Urinary bladder (tissue), 4 donors: ENCODE measurements around the gene LZIC. TPM values are rescaled to one million over a fixed set of nuclear protein-coding genes. Genes with fewer than 3 reads are reported as not detected.

Experiments used
- DNase-seq: peaks from one replicate; pipeline ENCODE4 v3.0.0-alpha.2; 2015; ENCODE audit errors: extremely low spot score
- H3K27ac ChIP-seq: one replicate; pipeline ENCODE4 v1.5.1; 2013; ENCODE audit warnings: low read depth, mild to moderate bottlenecking, moderate library complexity
- H3K36me3 ChIP-seq: one replicate; pipeline ENCODE4 v1.6.1; 2013; ENCODE audit warnings: mild to moderate bottlenecking, moderate library complexity; ENCODE audit not compliant: insufficient read depth
- H3K4me1 ChIP-seq: one replicate; pipeline ENCODE4 v1.6.1; 2013; ENCODE audit warnings: mild to moderate bottlenecking, moderate library complexity; ENCODE audit not compliant: insufficient read depth
- H3K4me3 ChIP-seq: one replicate; pipeline ENCODE4 v1.5.1; 2013; ENCODE audit warnings: low read depth, low read length
- WGBS: extraction: QIAGEN DNeasy Blood & Tissue Kit; methylation state at CpG from one replicate; pipeline ENCODE4 v1.1.7; 2013; 5-methylcytosine and 5-hydroxymethylcytosine counted together
- polyA plus RNA-seq: library from polyadenylated mRNA; stranded (reverse); fragments of 200-250 nt; gene quantifications from one replicate; pipeline ENCODE4 v1.2.3, GENCODE V29; 2013
- total RNA-seq: library from RNA; depleted of rRNA; stranded (reverse); fragments of >200 nt; gene quantifications from one replicate; pipeline ENCODE4 v1.2.3, GENCODE V29; 2014
- donor health status: healthy with polysubstance abuse.
- donor health status: healthy.

LZIC gene
- total RNA-seq (67.1 TPM), polyA plus RNA-seq (25.2 TPM)

DNA sequence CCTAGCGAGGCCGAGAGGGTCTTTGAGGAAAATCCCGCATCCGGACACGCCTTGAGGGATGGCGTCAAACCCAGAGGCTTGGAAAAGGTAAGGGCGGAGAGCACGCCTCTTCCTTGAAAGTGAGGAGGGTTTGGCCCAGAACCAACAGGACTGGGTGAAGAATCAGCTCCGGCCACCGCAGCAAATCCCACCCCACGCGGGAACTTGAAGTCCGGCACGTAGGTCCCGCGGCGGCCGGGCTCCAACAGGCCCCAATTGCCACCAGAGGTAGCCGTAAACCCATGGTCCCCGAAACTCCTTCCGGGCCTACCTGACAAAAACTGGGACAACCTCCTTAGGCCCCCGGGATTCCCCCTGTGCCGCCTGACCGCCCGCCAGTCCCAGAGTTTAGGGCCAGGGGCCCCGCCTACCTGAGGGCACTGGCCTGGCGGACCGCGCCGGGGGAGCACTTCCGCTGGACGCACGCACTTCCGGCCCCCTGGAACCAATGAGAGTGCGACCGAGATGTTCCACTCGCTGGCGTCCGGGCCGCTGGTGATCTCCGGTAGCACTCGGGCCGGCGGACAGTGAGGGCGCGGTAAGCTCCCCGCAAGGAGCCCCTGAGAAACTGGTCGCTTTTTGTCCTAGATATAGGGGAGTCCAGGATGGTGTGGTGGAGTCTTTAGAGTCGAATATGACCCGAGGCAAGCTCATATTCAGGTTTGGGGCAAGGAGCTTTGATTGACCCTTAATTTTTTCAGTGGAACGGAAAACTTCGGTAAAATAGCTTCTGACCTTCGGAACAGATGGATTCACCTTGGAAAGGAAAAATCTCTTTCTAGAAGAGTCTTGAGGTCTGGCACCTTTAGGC, at the start of gene LZIC, which contains the start of gene NMNAT1:
Gene LZIC (minus strand): TSS at position 453 of the 850 bp plus-strand sequence. CDS start 6,772 bp downstream, outside the sequence.
Gene NMNAT1 (plus strand): TSS at position 537 of the 850 bp plus-strand sequence. CDS start 28,599 bp downstream, outside the sequence.
- WGBS = under 1% methylated on average over 53 of the region's 53 CpGs

DNA sequence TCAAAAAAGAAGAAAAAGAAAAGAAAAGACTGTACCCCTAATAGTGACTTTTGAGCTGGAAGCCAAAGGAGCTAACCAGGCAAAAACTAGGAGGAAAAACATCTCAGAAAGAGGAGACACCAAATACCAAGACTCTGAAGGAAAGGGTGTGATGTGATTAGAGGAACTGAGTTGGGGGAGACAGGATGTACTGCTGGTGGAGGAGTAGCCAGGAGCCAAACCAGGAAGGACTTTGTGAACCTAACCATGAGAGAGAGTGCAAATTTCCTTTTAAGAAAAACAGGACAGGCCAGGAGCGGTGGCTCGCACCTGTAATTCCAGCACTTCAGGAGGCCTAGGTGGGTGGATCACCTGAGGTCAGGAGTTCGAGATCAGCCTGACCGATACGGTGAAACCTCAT, 49.7 kb upstream of the LZIC start:
- Histone ChIP-seq H3K4me3 (no peak overlapping the region), H3K27ac (no peak overlapping the region), H3K4me1 (no peaks in the 10 kb centered on the region), H3K36me3 (no peaks in the 10 kb centered on the region)
- 88% methylated on average over 5 of the region's 5 CpGs for WGBS
- DNase-seq = no peak

More for the DNA sequence above, at the start of gene LZIC, which contains the start of gene NMNAT1:
- peak within 1 kb of the TSS; percentile 81 for H3K4me3 ChIP-seq
- H3K36me3 ChIP-seq = peaks cover 3% of the 10 kb centered on the region
- peak; percentile 80 for DNase-seq
- H3K4me1 ChIP-seq = no peaks in the 10 kb centered on the region
- H3K27ac ChIP-seq = peak within 1 kb of the TSS; percentile 91

DNA sequence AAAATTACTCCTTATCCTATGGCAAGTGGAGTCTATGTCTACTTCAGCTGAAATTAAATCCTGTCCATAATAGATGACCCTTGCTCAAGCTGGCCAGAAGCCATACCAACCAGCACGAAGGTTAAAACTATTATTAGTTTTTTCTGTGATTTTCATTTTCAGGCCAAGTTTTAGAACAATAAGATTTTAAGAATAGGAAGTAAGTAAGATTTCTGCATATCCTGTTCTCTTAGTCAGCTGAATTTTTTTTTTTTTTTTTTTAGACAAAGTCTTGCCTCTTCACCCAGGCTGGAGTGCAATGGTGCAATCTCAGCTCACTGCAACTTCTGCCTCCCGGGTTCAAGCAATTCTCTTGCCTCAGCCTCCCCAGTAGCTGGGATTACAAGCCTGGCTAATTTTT, 47.8 kb upstream of the LZIC start:
- WGBS = 60% methylated on average over 2 of the region's 2 CpGs
- no peak overlapping the region for H3K4me3 ChIP-seq
- no peak overlapping the region for H3K27ac ChIP-seq
- H3K4me1 ChIP-seq = no peaks in the 10 kb centered on the region
- DNase-seq = no peak
- no peaks in the 10 kb centered on the region for H3K36me3 ChIP-seq

DNA sequence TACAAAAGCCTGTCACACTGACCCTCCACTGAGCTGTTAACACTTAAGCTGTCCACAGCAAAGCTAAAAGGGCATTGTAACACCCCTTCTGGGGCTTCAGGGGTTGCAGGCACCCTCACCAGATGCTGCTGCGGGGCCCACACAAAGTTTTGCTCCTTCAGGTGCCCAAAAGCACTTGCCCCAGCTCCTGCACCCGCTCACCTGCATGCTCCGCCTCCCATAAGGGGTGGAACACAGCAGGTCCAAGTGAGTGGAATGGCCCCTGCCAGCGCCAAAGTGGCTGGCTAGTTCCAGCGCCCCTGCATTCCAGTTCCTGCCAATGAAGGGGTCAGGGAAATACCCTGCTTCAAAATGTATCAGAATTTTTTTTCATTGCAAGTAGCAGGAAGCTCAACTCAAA, 46.6 kb upstream of the LZIC start:
- Histone ChIP-seq H3K4me3 (no peak overlapping the region), H3K36me3 (no peaks in the 10 kb centered on the region), H3K4me1 (no peaks in the 10 kb centered on the region), H3K27ac (no peak overlapping the region)
- no peak for DNase-seq
- 92% methylated on average over 5 of the region's 5 CpGs for WGBS

DNA sequence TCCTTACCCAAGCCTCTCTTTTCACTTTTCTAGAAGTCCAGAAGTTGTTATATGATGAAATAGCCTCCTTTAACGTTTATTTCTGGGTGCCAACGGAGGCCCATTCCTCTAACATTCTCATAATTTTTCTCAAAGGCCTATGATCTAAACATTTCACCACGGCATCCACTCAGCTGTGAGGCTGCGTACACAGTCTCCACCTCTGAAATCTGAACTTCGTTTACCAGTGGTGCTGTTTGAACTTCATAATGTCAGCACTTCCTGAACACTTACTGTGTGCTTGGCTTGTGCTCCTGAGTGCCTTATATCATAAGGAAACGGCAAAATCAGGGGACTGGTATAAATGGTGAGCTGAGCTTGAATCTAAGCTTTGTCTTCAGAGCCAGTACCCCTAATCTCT, 41.8 kb upstream of the LZIC start:
- 32% methylated on average over 6 of the region's 6 CpGs for WGBS
- H3K27ac ChIP-seq = no peak overlapping the region
- DNase-seq = no peak
- H3K36me3 ChIP-seq = no peaks in the 10 kb centered on the region
- no peak overlapping the region for H3K4me3 ChIP-seq
- H3K4me1 ChIP-seq = no peaks in the 10 kb centered on the region

DNA sequence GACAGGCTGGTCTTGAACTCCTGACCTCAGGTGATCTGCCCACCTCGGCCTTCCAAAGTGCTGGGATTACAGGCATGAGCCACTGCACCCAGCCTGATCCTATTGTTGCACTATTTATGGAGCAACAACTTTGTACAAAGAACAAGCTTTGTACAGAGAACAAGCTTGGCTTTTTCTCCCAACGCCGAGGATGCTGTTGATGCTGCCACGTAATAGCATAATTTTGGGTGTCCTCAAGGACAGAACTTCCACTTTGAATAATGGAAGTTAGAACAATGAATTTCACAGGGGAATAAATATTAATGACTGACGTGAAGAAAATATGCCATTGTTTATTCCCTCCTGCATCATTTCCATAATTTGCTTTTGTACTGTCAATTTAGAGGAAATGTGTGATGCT, 41.1 kb upstream of the LZIC start:
- 85% methylated on average over 5 of the region's 5 CpGs for WGBS
- Histone ChIP-seq H3K27ac (no peak overlapping the region), H3K36me3 (no peaks in the 10 kb centered on the region), H3K4me3 (no peak overlapping the region), H3K4me1 (no peaks in the 10 kb centered on the region)
- no peak for DNase-seq

DNA sequence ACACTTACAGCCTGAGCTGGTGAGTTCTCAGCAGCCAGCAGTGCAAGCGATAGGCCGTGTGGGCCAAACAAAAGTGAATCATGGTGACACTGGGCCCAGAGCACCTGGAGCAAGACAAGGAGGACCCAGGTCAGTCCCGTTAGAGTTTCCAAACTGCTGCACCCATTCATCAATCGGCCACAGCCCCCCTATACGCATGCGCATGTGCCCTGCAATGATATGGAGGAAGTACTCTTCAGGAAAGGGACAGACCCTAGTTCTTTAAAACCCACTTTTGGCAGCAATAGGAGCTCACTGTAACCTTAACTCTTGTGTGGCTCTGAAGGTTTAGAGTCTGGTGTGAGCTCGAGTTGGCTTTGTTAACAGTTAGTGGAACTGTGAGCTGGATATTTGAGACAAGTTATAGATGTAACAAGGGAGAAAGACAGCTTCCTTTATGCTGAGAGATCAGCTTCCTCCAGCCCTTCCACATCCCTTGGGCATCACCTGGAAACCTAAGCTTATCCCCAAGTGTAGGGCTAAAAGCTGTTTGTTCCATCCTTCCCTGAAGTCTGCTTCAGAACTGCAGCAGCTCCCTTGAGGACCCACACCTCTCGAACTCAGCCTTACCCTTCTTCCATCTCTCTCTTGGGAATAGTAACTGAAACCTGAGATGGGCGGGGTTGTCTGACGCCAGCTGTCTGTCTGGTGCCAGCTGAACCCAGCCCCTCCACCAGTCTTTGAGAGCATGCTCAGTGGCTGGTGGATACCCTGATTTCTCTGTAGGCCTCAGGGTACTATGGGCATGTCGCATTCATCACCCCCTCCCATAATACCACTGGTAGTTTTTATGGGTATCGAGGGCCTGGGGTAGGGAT, 17.7 kb upstream of the LZIC start:
- H3K36me3 ChIP-seq = no peaks in the 10 kb centered on the region
- H3K4me1 ChIP-seq = no peaks in the 10 kb centered on the region
- H3K4me3 ChIP-seq = no peak overlapping the region
- DNase-seq = no peak
- H3K27ac ChIP-seq = no peak overlapping the region
- WGBS = 78% methylated on average over 12 of the region's 12 CpGs

DNA sequence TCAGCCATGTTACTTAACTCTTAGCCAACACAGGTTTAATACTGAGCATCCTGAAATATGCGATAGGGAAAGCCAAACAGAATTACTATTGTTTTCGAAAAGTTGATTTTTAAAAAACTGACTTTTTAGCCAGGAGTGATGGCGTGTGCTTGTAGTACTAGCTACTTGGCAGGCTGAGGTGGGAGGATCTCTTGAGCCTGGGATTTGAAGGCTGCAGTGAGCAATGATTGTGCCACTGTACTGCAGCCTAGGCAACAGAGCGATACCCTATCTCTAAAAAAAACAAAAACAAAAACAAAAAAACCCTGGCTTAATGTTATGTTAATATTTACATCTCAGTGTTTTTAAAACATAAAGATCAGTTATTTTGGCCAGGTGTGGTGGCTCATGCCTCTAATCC, 16.8 kb upstream of the LZIC start:
- Histone ChIP-seq H3K4me3 (no peak overlapping the region), H3K36me3 (no peaks in the 10 kb centered on the region), H3K27ac (no peak overlapping the region), H3K4me1 (no peaks in the 10 kb centered on the region)
- 66% methylated on average over 4 of the region's 4 CpGs for WGBS
- no peak for DNase-seq

DNA sequence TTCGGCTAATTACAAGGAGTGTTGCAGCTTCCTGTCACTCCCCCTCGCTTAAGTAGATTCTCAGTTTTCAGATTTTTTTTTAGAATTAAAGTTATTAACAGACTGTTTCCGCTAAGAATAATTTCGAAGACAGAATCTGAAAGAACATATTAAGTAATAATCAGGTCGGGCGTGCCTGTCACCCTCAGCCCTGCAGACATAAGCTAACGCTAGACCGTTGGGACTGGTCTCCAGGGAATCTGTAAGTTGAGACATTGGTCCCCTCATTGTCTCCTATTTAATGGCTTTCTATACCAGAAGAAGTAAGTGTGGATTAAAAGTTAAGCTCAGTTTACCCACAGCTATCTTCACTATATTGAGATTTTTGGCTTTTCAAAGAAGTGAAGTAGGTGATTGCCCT, 14.5 kb upstream of the LZIC start:
- DNase-seq = no peak
- no peaks in the 10 kb centered on the region for H3K4me1 ChIP-seq
- WGBS = 92% methylated on average over 8 of the region's 8 CpGs
- H3K27ac ChIP-seq = no peak overlapping the region
- no peak overlapping the region for H3K4me3 ChIP-seq
- no peaks in the 10 kb centered on the region for H3K36me3 ChIP-seq

DNA sequence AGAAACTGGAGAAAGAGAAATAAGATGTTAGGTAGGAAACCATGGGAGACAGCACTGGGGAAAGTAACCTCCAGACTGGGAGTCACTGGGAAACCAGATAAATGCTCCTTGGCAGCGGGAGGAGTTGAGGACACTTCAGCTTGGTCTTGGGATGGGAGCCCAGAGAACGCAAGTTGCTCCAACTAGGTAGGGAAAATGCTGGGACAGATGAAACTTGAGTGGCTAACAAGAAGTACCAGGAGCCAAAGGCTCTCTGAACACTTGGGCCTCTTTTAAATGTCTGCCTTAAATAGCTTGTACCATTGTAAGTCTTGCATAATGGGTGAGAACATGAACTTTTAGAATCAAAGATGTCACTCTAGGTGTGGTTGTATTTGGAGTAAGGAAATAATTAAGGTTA, 3.1 kb upstream of the LZIC start:
- DNase-seq = no peak
- H3K27ac ChIP-seq = no peak overlapping the region
- no peak overlapping the region for H3K4me3 ChIP-seq
- H3K4me1 ChIP-seq = no peaks in the 10 kb centered on the region
- H3K36me3 ChIP-seq = peaks cover 2% of the 10 kb centered on the region
- 94% methylated on average over 2 of the region's 2 CpGs for whole genome bisulfite sequencing

DNA sequence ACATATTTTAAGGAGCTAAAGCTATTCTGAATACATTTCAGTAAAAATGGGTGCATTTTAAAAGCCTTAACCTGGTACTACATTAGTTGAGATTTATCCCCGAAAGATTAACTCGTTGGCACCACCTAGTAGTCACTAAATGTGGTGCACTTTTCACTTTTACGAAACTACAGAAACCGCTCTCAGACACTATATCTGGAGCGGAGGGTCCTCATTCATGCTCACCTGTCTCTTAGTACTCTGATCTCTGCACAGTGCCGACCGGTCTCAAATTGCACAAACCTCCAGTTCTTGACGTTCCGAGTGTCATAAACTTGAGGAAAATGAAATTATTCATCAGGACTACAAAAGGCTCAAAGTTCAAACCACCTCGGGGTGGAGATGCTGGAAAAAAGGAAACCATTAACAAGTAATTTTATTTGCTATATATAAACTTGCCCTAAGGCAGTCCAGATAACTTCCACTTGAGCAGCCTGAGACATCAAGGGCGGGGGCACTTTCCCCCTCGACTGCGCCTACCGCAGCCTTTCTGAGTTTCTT, 722 bp downstream of the LZIC start:
- Histone ChIP-seq H3K4me3 (peak overlapping the region; percentile 81), H3K36me3 (peaks cover 3% of the 10 kb centered on the region), H3K27ac (peak overlapping the region; percentile 91), H3K4me1 (no peaks in the 10 kb centered on the region)
- no peak for DNase-seq
- under 1% methylated on average over 14 of the region's 14 CpGs for WGBS

DNA sequence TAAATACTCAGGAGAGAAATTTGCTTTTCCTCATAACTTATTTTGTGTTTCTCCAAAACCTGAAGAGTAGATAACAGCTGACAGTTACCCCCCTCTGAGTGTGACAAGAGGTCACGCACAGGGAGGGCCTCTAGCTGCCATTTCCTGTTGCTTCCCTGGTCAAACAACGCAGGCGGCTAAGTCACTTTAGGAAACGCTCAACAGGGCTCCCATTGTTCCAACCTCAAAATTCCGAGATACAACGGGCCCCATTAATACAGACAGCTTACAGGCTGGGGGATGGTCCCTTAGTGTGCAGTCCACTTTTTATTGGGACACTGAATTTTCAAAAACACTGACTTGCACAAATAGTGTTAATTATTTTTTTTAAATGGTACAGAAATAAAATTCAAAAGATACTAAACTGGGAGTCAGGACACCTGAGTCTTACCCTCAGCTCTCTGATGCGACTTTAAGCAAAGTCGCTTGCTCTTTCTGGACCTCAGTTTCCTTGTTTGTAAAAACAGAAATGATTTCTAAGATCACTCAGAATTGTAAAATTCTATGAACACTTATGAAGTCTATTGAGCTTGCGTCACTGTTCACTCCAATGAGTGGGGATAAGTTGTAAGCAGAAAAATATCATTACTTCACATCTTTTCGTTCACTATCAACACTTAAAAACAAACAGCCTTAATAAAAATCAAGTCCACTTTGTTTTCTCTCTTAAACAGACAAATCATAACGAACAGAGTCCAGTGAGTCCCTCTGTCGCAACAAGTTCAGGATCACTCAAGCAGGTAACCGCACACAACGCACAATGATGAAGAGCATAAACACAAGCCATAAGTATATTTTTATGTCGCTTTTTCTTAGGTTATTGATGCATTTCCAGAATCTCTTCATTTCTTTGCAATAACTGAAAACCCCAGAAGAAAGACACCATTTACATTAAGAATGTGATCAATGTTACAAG, 13.5 kb downstream of the LZIC start:
- WGBS = 70% methylated on average over 15 of the region's 15 CpGs
- no peak for DNase-seq
- Histone ChIP-seq H3K4me1 (no peaks in the 10 kb centered on the region), H3K36me3 (no peaks in the 10 kb centered on the region), H3K4me3 (no peak overlapping the region), H3K27ac (no peak overlapping the region)

DNA sequence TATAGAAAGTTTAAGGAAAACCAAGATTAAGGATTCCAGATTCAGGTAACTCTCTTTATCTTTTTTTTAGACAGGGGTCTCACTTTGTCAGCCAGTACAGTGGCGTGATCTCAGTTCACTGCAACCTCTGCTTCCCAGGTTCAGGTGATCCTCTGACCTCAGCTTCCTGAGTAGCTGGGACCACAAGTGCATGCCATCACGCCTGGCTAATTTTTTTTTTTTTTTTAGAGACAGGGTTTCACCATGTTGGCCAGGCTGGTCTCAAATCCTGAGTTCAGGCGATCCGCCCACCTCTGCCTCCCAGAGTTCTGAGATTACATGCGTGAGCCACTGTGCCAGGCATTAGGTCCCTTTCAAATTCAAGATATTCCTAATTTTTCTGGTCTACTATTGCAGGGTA, 15.9 kb downstream of the LZIC start:
- 96% methylated on average over 5 of the region's 5 CpGs for WGBS
- no peak for DNase-seq
- Histone ChIP-seq H3K4me3 (no peak overlapping the region), H3K36me3 (no peaks in the 10 kb centered on the region), H3K4me1 (no peaks in the 10 kb centered on the region), H3K27ac (no peak overlapping the region)
